GM13977 (cell line): ENCODE measurements around the gene FCN1.

Experiments
- DNase-seq: peaks from one replicate; pipeline ENCODE4 v3.0.0; 2012; ENCODE audit warnings: low spot score
- in situ Hi-C: fragments of 300-500 bp; cut with MboI; formaldehyde crosslinking; loops from one replicate; pipeline ENCODE4 v1.12.0; 2022; ENCODE audit warnings: low sequenced_read_pairs, low pct_unique_long_range_greater_than_20kb, mixed read lengths, inconsistent platforms; ENCODE audit not compliant: unreplicated experiment
- TF ChIP-seq, protein P1 (sequence below): IDR thresholded peaks from 2 replicates; pipeline ENCODE4 v1.5.1; 2012; ENCODE audit warnings: mild to moderate bottlenecking, control low read depth; ENCODE audit not compliant: insufficient read depth; ENCODE audit errors: extremely low read depth, missing control alignments

The FCN1 gene

DNA sequence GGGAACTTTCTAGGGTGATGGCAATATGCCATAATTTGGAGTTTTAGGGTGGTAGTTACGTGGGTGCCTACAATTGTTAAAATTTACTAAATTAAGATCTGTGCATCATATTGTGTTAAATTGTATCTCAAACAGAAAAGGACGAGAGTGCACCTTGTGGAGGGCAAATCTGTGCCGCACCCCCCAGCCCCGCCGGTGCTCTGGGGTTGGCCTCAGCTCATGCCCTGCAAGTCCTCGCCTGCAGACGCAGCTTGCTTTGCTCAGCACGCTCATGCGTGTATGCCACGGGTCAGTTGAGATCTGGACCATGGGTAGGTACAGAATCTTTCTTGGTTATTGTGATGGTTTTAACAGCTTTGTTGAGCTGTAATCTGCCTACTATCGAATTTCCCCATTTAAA lies 33.7 kb upstream of the FCN1 start:
- TF ChIP-seq, protein P1, sequence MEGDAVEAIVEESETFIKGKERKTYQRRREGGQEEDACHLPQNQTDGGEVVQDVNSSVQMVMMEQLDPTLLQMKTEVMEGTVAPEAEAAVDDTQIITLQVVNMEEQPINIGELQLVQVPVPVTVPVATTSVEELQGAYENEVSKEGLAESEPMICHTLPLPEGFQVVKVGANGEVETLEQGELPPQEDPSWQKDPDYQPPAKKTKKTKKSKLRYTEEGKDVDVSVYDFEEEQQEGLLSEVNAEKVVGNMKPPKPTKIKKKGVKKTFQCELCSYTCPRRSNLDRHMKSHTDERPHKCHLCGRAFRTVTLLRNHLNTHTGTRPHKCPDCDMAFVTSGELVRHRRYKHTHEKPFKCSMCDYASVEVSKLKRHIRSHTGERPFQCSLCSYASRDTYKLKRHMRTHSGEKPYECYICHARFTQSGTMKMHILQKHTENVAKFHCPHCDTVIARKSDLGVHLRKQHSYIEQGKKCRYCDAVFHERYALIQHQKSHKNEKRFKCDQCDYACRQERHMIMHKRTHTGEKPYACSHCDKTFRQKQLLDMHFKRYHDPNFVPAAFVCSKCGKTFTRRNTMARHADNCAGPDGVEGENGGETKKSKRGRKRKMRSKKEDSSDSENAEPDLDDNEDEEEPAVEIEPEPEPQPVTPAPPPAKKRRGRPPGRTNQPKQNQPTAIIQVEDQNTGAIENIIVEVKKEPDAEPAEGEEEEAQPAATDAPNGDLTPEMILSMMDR: no peak
- in situ Hi-C loops: no loop called here
- DNase-seq: no peak

DNA sequence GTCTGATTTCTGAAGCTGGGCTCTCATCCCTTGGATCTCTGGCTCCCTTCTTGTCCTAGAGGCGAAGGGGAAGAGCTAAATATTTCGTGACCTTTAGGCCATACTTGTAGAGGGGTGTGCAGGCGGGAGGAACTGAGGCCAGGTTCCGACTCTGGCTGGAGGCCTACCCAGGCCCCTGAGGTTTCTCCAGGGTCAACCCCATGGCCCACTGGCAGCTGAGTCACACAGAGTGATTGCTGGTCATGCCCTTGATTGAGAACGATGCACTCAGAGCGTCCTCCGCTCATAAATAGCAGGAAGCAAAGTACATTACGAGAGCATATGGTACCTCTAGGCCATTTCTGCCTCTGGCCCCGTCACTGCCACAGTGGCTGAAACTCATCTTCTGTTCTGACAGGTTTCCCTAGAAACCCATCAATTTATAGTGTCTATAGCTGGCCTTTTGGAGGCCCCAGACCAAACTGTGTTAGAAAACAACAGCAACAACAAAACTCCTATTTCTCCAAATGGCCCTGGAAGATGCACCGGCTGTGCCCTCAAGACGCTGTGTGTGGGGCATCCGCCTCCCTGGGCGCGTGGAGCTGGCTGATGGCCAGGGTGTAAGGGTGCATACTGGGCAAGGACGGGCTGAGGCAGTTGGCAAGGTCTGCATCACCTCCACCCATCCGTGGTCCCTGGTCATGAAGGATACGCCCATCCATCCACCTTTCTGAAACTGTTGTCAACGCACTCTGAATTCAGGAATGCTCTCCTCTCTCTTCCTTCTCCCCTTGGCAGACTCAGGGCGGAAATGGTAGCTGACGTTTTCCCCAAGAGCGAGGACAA lies 32.9 kb upstream of the FCN1 start:
- DNase-seq: no peak
- TF ChIP-seq, protein P1: no peak
- in situ Hi-C loops: no loop called here

DNA sequence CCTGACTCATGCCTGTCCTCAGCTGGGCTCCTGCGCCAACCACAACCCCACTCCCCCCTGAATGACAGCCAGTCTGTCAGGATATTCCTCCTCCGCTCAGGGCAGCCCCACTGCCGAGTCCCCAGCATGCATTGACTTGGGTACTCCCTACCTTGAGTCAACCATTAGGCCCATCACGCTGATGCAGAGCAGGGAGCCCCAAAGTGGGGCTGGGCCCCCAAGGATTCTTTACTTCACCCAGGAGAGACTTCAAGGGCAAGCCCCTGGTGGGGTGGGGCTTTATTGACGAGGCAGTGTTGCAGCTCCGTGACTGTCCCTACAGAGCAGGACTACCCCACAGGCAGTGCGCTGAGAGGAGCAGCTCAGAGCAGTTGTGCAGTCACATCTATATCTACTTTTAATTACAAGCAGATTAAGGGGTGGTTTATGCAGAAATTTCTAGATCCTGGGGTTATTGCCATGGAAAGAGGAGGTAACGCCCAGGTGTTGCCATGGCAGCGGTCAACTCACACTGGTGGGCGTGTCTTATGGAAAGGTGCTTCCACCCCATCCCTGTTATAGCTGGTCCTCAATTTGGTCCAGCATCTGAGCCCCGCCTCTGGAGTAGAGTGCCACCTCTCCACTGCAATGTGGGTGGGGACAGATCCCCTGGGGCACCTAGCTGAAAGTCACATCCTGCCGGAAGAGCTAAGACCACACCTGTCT lies 32.1 kb upstream of the FCN1 start:
- TF ChIP-seq, protein P1: no peak
- no peak for DNase-seq
- in situ Hi-C loops: no loop called here

DNA sequence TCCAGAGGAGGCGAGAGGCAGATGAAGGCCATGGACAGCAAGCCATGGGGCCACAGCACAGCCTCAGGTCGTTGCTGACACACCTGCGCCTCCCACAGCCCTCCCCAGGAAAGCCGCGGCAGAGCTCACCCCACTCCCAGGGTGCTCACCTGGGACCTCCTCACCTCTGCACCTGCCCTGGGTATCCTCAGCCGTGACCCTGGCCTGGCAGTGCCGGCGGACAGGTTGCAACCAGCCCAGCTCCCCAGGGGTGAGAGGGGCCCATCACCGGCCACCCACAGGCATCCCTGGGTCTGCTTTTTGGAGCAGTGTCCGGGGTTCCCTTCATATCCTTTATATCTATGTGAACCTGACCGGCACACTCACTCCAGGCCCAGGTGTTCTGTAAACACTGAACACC lies 30.4 kb upstream of the FCN1 start:
- in situ Hi-C loops: no loop called here
- TF ChIP-seq, protein P1: no peak
- DNase-seq: no peak

DNA sequence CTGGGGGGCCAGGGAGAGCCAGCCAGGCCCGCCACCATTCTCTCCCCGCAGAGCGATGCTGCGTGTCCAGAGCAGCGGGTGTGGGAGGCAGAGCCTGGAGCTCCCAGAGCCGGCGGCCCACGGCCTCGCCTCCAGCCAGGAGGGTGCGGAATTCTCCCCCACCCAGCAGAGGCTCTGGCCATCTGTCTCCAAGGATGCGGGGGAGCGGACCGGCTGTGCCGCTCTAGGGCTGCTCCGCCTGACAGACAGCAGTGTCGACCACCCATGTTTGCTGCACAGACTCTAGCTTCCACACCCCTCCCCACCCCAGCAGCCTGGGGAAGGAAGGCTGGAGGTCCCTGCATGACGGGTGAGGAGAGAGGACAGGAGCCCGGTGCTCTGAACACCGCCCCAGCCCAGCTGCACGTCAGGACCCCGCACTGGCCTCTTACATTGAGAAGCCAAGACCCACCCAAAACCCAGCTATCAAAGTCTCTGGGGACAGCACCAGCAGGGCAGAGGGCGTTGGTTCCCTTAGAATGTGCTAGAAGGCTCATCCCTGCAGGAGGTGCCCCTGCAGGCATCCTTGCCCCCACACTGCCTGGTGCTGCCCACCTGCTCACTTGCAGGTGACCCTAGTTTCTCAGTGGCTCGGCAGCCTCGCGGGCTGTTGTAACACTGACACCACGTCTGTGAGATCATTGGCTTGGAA lies 29.7 kb upstream of the FCN1 start:
- TF ChIP-seq, protein P1: no peak
- DNase-seq: no peak
- in situ Hi-C loops: no loop called here

DNA sequence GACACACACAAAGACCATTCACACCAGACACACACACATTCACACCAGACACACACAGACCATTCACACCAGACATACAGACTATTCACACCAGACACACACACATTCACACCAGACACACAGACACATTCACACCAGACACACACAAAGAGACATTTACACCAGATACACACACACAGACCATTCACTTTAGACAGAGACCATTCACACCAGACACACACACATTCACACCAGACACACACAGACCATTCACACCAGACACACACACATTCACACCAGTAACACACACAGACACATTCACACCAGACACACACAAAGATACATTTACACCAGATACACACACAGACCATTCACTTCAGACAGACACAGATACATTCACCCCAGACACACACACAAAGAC lies 29.0 kb upstream of the FCN1 start:
- DNase-seq: no peak
- TF ChIP-seq, protein P1: no peak
- in situ Hi-C loops: no loop called here
